CD8-positive, alpha-beta memory T cell (primary cell): Measurements from ENCODE around the gene HNRNPF. TPM values are rescaled to one million over a fixed set of nuclear protein-coding genes. Genes with fewer than 3 reads are reported as not detected.
A peak's percentile ranks its signal among the peaks of the same experiment; 100 is the strongest.
"Not testable (repeated sequence)": the region's sequence is repeated elsewhere in the genome, so short reads cannot be mapped to it uniquely, and the experiment has no call there.

ENCODE experiments used
- CTCF ChIA-PET: fragments of 350-600 bp; sonication (Branson Sonifier 250); formaldehyde crosslinking; loops from one replicate; lab custom pipeline; 2021; ENCODE audit warnings: antibody characterized with exemption; lab: Charles Lee
- POLR2A ChIA-PET: fragments of 350-600 bp; sonication (Branson Sonifier 250); formaldehyde crosslinking; loops from one replicate; lab custom pipeline; 2021; ENCODE audit warnings: antibody characterized with exemption; lab: Charles Lee
- DNase-seq, 5 donors: peaks; one replicate each; pipeline versions ENCODE4 v3.0.0 to v3.0.0-alpha.2; 2020 to 2022; ENCODE audit warnings: mixed read lengths in 1 of 5
- H3K27ac ChIP-seq: one replicate; pipeline ENCODE4 v1.7.0; 2013; ENCODE audit warnings: low read depth, mild to moderate bottlenecking, low read length, moderate library complexity
- H3K27me3 ChIP-seq: 2 replicates; pipeline ENCODE4 v1.7.0; 2013; ENCODE audit warnings: low read length, mild to moderate bottlenecking; ENCODE audit not compliant: insufficient read depth, poor library complexity, severe bottlenecking
- H3K36me3 ChIP-seq: 2 replicates; pipeline ENCODE4 v1.7.0; 2013; ENCODE audit warnings: mild to moderate bottlenecking, low read length, moderate library complexity; ENCODE audit not compliant: insufficient read depth
- H3K4me1 ChIP-seq: 2 replicates; pipeline ENCODE4 v1.7.0; 2013; ENCODE audit warnings: mild to moderate bottlenecking, low read length, moderate library complexity; ENCODE audit not compliant: insufficient read depth
- H3K4me3 ChIP-seq: 2 replicates; pipeline ENCODE4 v1.7.0; 2013; ENCODE audit warnings: mild to moderate bottlenecking, low read length
- H3K9me3 ChIP-seq: 2 replicates; pipeline ENCODE4 v1.7.0; 2013; ENCODE audit warnings: mild to moderate bottlenecking, low read length
- H3K27ac Mint-ChIP-seq, 8 donors: one replicate each; pipeline ENCODE4 v1.8.0; 2020 to 2021; ENCODE audit warnings: mixed read lengths in 8 of 8, mild to moderate bottlenecking in 6 of 8, inconsistent platforms in 3 of 8, moderate library complexity in 3 of 8
- H3K27me3 Mint-ChIP-seq, 2 donors: one replicate each; pipeline ENCODE4 v1.8.0; 2020 to 2021; ENCODE audit warnings: mixed read lengths in 2 of 2, mild to moderate bottlenecking in 1 of 2, moderate library complexity in 1 of 2
- H3K36me3 Mint-ChIP-seq, 3 donors: one replicate each; pipeline ENCODE4 v1.8.0; 2020 to 2021; ENCODE audit warnings: mixed read lengths in 3 of 3, inconsistent platforms in 1 of 3, mild to moderate bottlenecking in 1 of 3
- H3K4me1 Mint-ChIP-seq, 3 donors: one replicate each; pipeline ENCODE4 v1.8.0; 2020 to 2021; ENCODE audit warnings: mixed read lengths in 3 of 3, inconsistent platforms in 1 of 3, mild to moderate bottlenecking in 1 of 3
- H3K4me3 Mint-ChIP-seq, 7 donors: one replicate each; pipeline ENCODE4 v1.8.0; 2020 to 2021; ENCODE audit warnings: mixed read lengths in 7 of 7, mild to moderate bottlenecking in 6 of 7, moderate library complexity in 4 of 7, inconsistent platforms in 2 of 7
- H3K9me3 Mint-ChIP-seq, 5 donors: one replicate each; pipeline ENCODE4 v1.8.0; 2020 to 2022; ENCODE audit warnings: mixed read lengths in 5 of 5, mild to moderate bottlenecking in 3 of 5, moderate library complexity in 2 of 5, inconsistent platforms in 1 of 5
- polyA plus RNA-seq: library from polyadenylated mRNA; unstranded; fragments of 300-500 nt; fragmentation: Illumina TruSeq; gene quantifications from one replicate; pipeline ENCODE4 v1.2.3, GENCODE V29; 2021
- total RNA-seq, 2 experiments: library from RNA; stranded (reverse); gene quantifications; one replicate each; pipeline ENCODE4 v1.2.3, GENCODE V29; 2021

The HNRNPF gene
- 100 to 1,000 TPM; 562 to 566 TPM for total RNA-seq
- 261 TPM for polyA plus RNA-seq

- H3K36me3 ChIP-seq = no peaks in the 10 kb centered on the region
- Mint-ChIP-seq H3K9me3 (no peaks in the 10 kb centered on the region), H3K27me3 (peaks cover 0 to 2% of the 10 kb centered on the region in 2 donors), H3K4me3 (peak within 1 kb of the TSS; percentile 96 to 100 (median 99)), H3K36me3 (peaks cover 0 to 26% (median 0%) of the 10 kb centered on the region in 3 donors), H3K27ac (peak within 1 kb of the TSS; percentile 97 to 100 (median 99)), H3K4me1 (peaks cover 18 to 32% (median 20%) of the 10 kb centered on the region in 3 donors)
- peak within 1 kb of the TSS; percentile 100 for H3K27ac ChIP-seq
- CTCF ChIA-PET = interaction anchor here (1.1 to 2.2 kb wide), 7 partner anchors 10 to 116 kb away, joined by 3 to 14 read pairs (median 4); no protein-coding TSS in a partner anchor
- peak within 1 kb of the TSS; percentile 97 for H3K4me3 ChIP-seq
- DNase-seq = peak; percentile 90 to 98 (median 97)
- H3K4me1 ChIP-seq = peaks cover 28% of the 10 kb centered on the region
- no peaks in the 10 kb centered on the region for H3K27me3 ChIP-seq
- POLR2A ChIA-PET = interaction anchor here (0.6 to 1.8 kb wide), 11 partner anchors 8 to 121 kb away, joined by 3 to 24 read pairs (median 5); partner anchors contain the start of gene ZNF487
- no peaks in the 10 kb centered on the region for H3K9me3 ChIP-seq
Measured at GRCh38 chr10:43408710-43409384, at the start of gene HNRNPF. Gene HNRNPF (minus strand): TSS chr10:43409186. CDS start chr10:43387884, 21,302 bp downstream.

DNA sequence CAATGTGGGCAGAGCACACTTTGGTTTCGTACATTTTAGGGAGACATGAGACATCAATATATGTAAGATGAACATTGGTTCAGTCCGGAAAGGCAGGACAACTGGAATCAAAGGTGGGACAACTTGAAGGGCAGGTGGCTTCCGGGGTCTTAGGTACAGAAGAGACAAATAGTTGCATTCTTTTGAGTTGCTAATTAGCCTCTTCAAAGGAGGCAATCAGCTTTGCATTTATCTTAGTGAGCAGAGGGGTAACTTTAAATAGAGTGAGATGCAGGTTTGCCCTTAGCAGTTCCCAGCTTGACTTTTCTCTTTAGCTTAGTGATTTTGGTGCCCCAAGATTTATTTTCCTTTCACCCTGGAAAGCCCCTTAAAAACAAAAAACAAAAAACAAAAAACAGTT, 49.2 kb upstream of the HNRNPF start:
- POLR2A ChIA-PET = interaction anchor here (0.6 to 1.1 kb wide), 2 partner anchors 62 to 70 kb away, joined by 3 to 4 read pairs; no protein-coding TSS in a partner anchor
- no peak for DNase-seq
- Histone ChIP-seq H3K36me3 (no peaks in the 10 kb centered on the region), H3K27ac (no peak overlapping the region), H3K27me3 (no peaks in the 10 kb centered on the region), H3K4me3 (no peak overlapping the region), H3K4me1 (peaks cover 29% of the 10 kb centered on the region), H3K9me3 (no peaks in the 10 kb centered on the region)
- peaks cover 29 to 52% (median 47%) of the 10 kb centered on the region in 3 donors for H3K4me1 Mint-ChIP-seq
- no peak overlapping the region for H3K4me3 Mint-ChIP-seq
- no peaks in the 10 kb centered on the region for H3K27me3 Mint-ChIP-seq
- CTCF ChIA-PET = interaction anchor here (1.3 to 6.1 kb wide), 5 partner anchors 62 to 193 kb away, joined by 3 to 29 read pairs (median 5); partner anchors contain the start of gene ZNF239
- peaks cover 0 to 7% (median 0%) of the 10 kb centered on the region in 3 donors for H3K36me3 Mint-ChIP-seq
- H3K9me3 Mint-ChIP-seq = peaks cover 0 to 4% (median 0%) of the 10 kb centered on the region in 5 donors
- peak overlapping the region; percentile 3 to 92 (median 70) for H3K27ac Mint-ChIP-seq

- DNase-seq, H3K9me3 ChIP-seq, POLR2A ChIA-PET, H3K36me3 Mint-ChIP-seq, H3K9me3 Mint-ChIP-seq, H3K27me3 ChIP-seq, H3K27me3 Mint-ChIP-seq, H3K36me3 ChIP-seq: not testable (repeated sequence)
- Mint-ChIP-seq H3K4me1 (peaks cover 40 to 63% (median 57%) of the 10 kb centered on the region in 3 donors), H3K4me3 (peak overlapping the region in 3 of 7 donors; percentile 36 to 98 (median 97)), H3K27ac (peak overlapping the region; percentile 97 to 100 (median 99))
- CTCF ChIA-PET = interaction anchor here (1.7 kb wide), 1 partner anchor 117 kb away, joined by 3 read pairs; the partner anchor contains the start of gene ZNF239
- Histone ChIP-seq H3K4me1 (peaks cover 46% of the 10 kb centered on the region), H3K27ac (peak overlapping the region; percentile 92), H3K4me3 (peak overlapping the region; percentile 95)
Measured at GRCh38 chr10:43456561-43456960, 47.6 kb upstream of the HNRNPF start.

DNA sequence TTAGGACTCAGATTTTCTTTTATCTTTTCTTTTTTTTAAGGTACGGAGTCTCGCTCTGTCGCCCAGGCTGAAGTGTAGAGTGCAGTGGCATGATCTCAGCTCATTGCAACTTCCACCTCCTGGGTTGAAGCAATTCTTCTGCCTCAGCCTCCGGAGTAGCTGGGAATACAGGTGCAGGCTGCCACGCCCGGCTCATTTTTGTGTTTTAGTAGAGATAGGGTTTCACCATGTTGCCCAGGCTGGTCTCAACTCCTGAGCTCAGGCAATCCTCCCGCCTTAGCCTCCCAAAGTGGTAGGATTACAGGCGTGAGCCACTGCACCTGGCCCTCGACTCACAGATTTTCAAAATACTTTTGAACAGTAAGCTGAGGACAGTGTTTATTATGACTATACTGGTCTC, 45.0 kb upstream of the HNRNPF start:
- H3K36me3 Mint-ChIP-seq, H3K9me3 ChIP-seq, H3K9me3 Mint-ChIP-seq, H3K27me3 Mint-ChIP-seq, DNase-seq, H3K27me3 ChIP-seq, H3K36me3 ChIP-seq: not testable (repeated sequence)
- POLR2A ChIA-PET = interaction anchor here (0.6 to 1.1 kb wide), 3 partner anchors 48 to 815 kb away, joined by 3 read pairs; partner anchors contain the start of gene ZNF239
- peaks cover 40 to 62% (median 58%) of the 10 kb centered on the region in 3 donors for H3K4me1 Mint-ChIP-seq
- H3K27ac Mint-ChIP-seq = peak overlapping the region; percentile 97 to 100 (median 99)
- peak overlapping the region; percentile 94 to 99 (median 98) for H3K4me3 Mint-ChIP-seq
- CTCF ChIA-PET = interaction anchor here (0.8 to 1.3 kb wide), 3 partner anchors 22 to 188 kb away, joined by 3 to 4 read pairs (median 3); no protein-coding TSS in a partner anchor
- Histone ChIP-seq H3K27ac (peak overlapping the region; percentile 92), H3K4me1 (peaks cover 51% of the 10 kb centered on the region), H3K4me3 (peak overlapping the region; percentile 95)

DNA sequence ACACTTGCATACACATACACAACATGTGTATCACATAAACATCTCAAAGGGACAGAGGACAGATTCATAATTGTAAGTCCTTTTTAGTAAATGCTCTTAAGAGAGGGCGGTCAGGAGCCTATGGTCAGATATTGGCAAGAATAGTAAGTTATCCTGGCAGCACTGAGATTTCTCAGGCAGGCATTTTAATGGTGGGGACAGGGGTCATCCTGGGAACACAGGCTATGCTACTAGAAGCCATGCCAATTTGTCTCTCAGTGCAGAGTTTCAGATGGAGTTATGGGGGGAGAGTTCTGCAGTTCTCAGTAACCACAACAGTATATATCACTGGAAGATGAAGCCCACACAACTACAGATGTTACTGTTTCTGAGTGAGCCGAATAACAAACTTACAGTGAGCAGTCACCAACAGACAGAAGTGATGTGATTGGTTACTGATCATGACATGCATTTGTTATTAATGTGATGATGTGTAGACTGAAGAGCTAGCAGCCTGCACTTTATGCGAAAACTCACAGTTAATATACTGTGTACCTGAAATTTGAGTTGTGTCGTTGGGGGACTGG, 44.4 kb upstream of the HNRNPF start:
- POLR2A ChIA-PET = interaction anchor here (1.1 to 1.8 kb wide), 2 partner anchors 46 to 48 kb away, joined by 3 to 6 read pairs; no protein-coding TSS in a partner anchor
- peak overlapping the region; percentile 1 for H3K4me3 ChIP-seq
- H3K36me3 Mint-ChIP-seq = peaks cover 0 to 7% (median 0%) of the 10 kb centered on the region in 3 donors
- H3K27ac ChIP-seq = no peak overlapping the region
- DNase-seq = peak in 1 of 5 donors; percentile 26
- H3K4me1 Mint-ChIP-seq = peaks cover 38 to 55% (median 51%) of the 10 kb centered on the region in 3 donors
- H3K27me3 Mint-ChIP-seq = no peaks in the 10 kb centered on the region
- H3K36me3 ChIP-seq = no peaks in the 10 kb centered on the region
- peaks cover 51% of the 10 kb centered on the region for H3K4me1 ChIP-seq
- H3K9me3 Mint-ChIP-seq = peaks cover 0 to 4% (median 0%) of the 10 kb centered on the region in 5 donors
- peak overlapping the region; percentile 95 to 98 (median 96) for H3K27ac Mint-ChIP-seq
- H3K9me3 ChIP-seq = no peaks in the 10 kb centered on the region
- H3K27me3 ChIP-seq = no peaks in the 10 kb centered on the region
- CTCF ChIA-PET = interaction anchor here (0.8 to 1.3 kb wide), 3 partner anchors 21 to 187 kb away, joined by 3 to 4 read pairs (median 3); no protein-coding TSS in a partner anchor
- H3K4me3 Mint-ChIP-seq = peak overlapping the region; percentile 36 to 83 (median 77)

GRCh38 chr10:43452356-43452914, 43.4 kb upstream of the HNRNPF start:
- no peak for DNase-seq
- Histone ChIP-seq H3K36me3 (no peaks in the 10 kb centered on the region), H3K4me3 (peak overlapping the region; percentile 40), H3K27me3 (no peaks in the 10 kb centered on the region), H3K27ac (no peak overlapping the region), H3K4me1 (peaks cover 51% of the 10 kb centered on the region), H3K9me3 (no peaks in the 10 kb centered on the region)
- Mint-ChIP-seq H3K4me3 (peak overlapping the region; percentile 74 to 83 (median 76)), H3K27me3 (no peaks in the 10 kb centered on the region), H3K36me3 (peaks cover 0 to 9% (median 3%) of the 10 kb centered on the region in 3 donors), H3K9me3 (peaks cover 0 to 4% (median 0%) of the 10 kb centered on the region in 5 donors), H3K27ac (peak overlapping the region; percentile 95 to 98 (median 96)), H3K4me1 (peaks cover 41 to 51% (median 46%) of the 10 kb centered on the region in 3 donors)
- POLR2A ChIA-PET = interaction anchor here (1.0 to 1.8 kb wide), 3 partner anchors 16 to 45 kb away, joined by 3 to 6 read pairs (median 4); partner anchors contain the start of genes HNRNPF and ZNF487
- CTCF ChIA-PET = interaction anchor here (1.8 kb wide), 1 partner anchor 15 kb away, joined by 8 read pairs; the partner anchor contains the start of gene ZNF487

DNA sequence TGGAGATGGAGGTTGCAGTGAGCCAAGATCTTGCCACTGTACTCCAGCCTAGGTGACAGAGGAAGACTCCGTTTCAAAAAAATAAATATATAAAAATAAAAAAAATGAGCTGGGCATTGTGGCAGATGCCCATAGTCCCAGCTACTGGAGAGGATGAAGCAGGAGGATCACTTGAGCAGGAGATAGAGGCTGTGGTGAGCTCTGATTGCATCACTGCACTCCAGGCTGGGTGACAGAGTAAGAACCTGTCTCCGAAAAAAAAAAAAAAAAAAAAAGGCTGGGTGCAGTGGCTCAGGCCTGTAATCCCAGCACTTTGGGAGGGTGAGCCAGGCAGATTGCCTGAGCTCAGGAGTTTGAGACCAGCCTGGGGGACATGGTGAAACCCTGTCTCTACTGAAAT, 39.8 kb upstream of the HNRNPF start:
- no peaks in the 10 kb centered on the region for H3K9me3 ChIP-seq
- H3K27ac Mint-ChIP-seq = no peak overlapping the region
- POLR2A ChIA-PET = interaction anchor here (0.6 to 0.7 kb wide), 2 partner anchors 12 to 181 kb away, joined by 3 to 5 read pairs; no protein-coding TSS in a partner anchor
- peaks cover 27% of the 10 kb centered on the region for H3K4me1 ChIP-seq
- H3K4me3 ChIP-seq = no peak overlapping the region
- CTCF ChIA-PET = interaction anchor here (1.4 kb wide), 2 partner anchors 45 to 183 kb away, joined by 3 read pairs; no protein-coding TSS in a partner anchor
- H3K27me3 Mint-ChIP-seq = no peaks in the 10 kb centered on the region
- no peak for DNase-seq
- H3K9me3 Mint-ChIP-seq = peaks cover 0 to 7% (median 5%) of the 10 kb centered on the region in 5 donors
- H3K27me3 ChIP-seq = no peaks in the 10 kb centered on the region
- no peaks in the 10 kb centered on the region for H3K36me3 ChIP-seq
- peaks cover 5 to 13% (median 8%) of the 10 kb centered on the region in 3 donors for H3K36me3 Mint-ChIP-seq
- no peak overlapping the region for H3K4me3 Mint-ChIP-seq
- H3K27ac ChIP-seq = no peak overlapping the region
- H3K4me1 Mint-ChIP-seq = peaks cover 33 to 36% (median 33%) of the 10 kb centered on the region in 3 donors
